Kidney (tissue), 14 donors: ENCODE data around the gene BOK. TPM values are rescaled to one million over a fixed set of nuclear protein-coding genes. Genes with fewer than 3 reads are reported as not detected.
"Not testable (repeated sequence)": the region's sequence is repeated elsewhere in the genome, so short reads cannot be mapped to it uniquely, and the experiment has no call there.

Experiments
- DNase-seq, 5 donors: peaks; one replicate each; pipeline ENCODE4 v3.0.0-alpha.2; 2013 to 2020
- FAIRE-seq: peaks from 2 replicates; lab custom pipeline; 2012; peaks lifted over from hg19 to GRCh38; lab: Jason Lieb, UNC
- H3K27ac ChIP-seq, 2 donors: one replicate each; pipeline ENCODE4 v1.7.0; 2013; ENCODE audit warnings: low read depth in 2 of 2, low read length in 2 of 2, inconsistent platforms in 1 of 2
- H3K27me3 ChIP-seq: one replicate; pipeline ENCODE4 v1.7.1; 2013; ENCODE audit warnings: low read length, inconsistent platforms; ENCODE audit not compliant: control insufficient read depth, insufficient read depth
- H3K36me3 ChIP-seq, 3 donors: one replicate each; pipeline versions ENCODE4 v1.7.0 to v1.7.1; 2013; ENCODE audit warnings: low read length in 3 of 3, control low read depth in 1 of 3, inconsistent platforms in 1 of 3; ENCODE audit not compliant: insufficient read depth in 3 of 3, control insufficient read depth in 2 of 3
- H3K4me1 ChIP-seq, 3 donors: one replicate each; pipeline versions ENCODE4 v1.7.0 to v1.7.1; 2013; ENCODE audit warnings: low read length in 3 of 3, inconsistent platforms in 1 of 3, low read depth in 1 of 3; ENCODE audit not compliant: control insufficient read depth in 2 of 3, insufficient read depth in 2 of 3
- H3K4me3 ChIP-seq, 3 donors: one replicate each; pipeline versions ENCODE4 v1.7.0 to v1.8.1; 2013; ENCODE audit warnings: low read length in 3 of 3, control low read depth in 1 of 3, inconsistent platforms in 1 of 3
- H3K9ac ChIP-seq, 3 donors: one replicate each; pipeline versions ENCODE4 v1.7.0 to v1.7.1; 2013; ENCODE audit warnings: low read length in 3 of 3, control low read depth in 1 of 3, inconsistent platforms in 1 of 3
- H3K9me3 ChIP-seq, 3 donors: one replicate each; pipeline versions ENCODE4 v1.7.0 to v1.7.1; 2013; ENCODE audit warnings: low read length in 3 of 3, control low read depth in 1 of 3, inconsistent platforms in 1 of 3; ENCODE audit not compliant: control insufficient read depth in 2 of 3, insufficient read depth in 1 of 3
- CTCF ChIP-seq: IDR thresholded peaks from 3 replicates; pipeline ENCODE4 v1.5.1; 2012; ENCODE audit warnings: mild to moderate bottlenecking, moderate library complexity, borderline replicate concordance; ENCODE audit not compliant: insufficient read depth; ENCODE audit errors: extremely low read depth
- intact Hi-C: fragments of 100-400 bp; cut with DNase I; formaldehyde crosslinking; loops from one replicate; pipeline ENCODE4 v1.11.1; 2022
- polyA plus RNA-seq: library from polyadenylated mRNA; stranded (reverse); fragments of 350-450 nt; fragmentation: Illumina TruSeq; extraction: RNeasy Lipid Tissue Mini Kit (QIAGEN cat#74804); gene quantifications from one replicate; pipeline ENCODE4 v1.2.3, GENCODE V29; 2014; ENCODE audit warnings: low read depth, low replicate concordance; ENCODE audit not compliant: insufficient read depth
- total RNA-seq: library from RNA; stranded (reverse); fragmentation: NEBNext Ultra II Directional; extraction: Animal tissue kit (Norgen Biotek cat#: 25700); gene quantifications from one replicate; pipeline ENCODE4 v1.2.1, GENCODE V29; 2021
- donor health status: control.
- donor health status: control.
- donor health status: control.
- donor health status: control.
- donor health status: control.
- donor health status: DM: yes; HTN: yes; CAD: no.
- donor health status: Normal renal cell carcinoma (clear cell type).

BOK gene
- total and polyA plus RNA-seq, 2 donors from 2014 or later, result 22.9 to 28.8 TPM

DNA sequence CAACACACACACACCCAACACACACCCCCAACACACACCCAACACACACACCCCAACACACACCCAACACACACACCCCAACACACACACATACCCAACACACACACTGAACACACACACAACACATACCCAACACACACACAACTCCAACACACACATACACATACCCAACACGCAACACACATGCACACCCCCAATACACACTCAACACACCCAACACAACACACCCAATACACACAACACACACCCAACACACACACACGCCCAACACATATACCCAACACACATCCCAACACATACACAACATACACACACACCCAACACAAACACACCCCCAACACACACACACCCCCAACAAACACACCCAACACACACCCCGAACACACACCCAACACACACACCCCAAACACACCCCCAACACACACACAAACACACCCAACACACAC is 42.0 kb upstream of the BOK start:
- H3K27ac ChIP-seq, result no peak overlapping the region
- no peaks in the 10 kb centered on the region for H3K4me1 ChIP-seq
- DNase-seq (no peak), FAIRE-seq (no peak)
- peaks cover 0 to 1% (median 0%) of the 10 kb centered on the region in 3 donors for H3K9me3 ChIP-seq
- no peaks in the 10 kb centered on the region for H3K36me3 ChIP-seq
- no peaks in the 10 kb centered on the region for H3K27me3 ChIP-seq
- H3K9ac ChIP-seq, result no peak overlapping the region
- H3K4me3 ChIP-seq, result no peak overlapping the region
- no peak for TF ChIP-seq CTCF
- intact Hi-C loops, result no loop called here

DNA sequence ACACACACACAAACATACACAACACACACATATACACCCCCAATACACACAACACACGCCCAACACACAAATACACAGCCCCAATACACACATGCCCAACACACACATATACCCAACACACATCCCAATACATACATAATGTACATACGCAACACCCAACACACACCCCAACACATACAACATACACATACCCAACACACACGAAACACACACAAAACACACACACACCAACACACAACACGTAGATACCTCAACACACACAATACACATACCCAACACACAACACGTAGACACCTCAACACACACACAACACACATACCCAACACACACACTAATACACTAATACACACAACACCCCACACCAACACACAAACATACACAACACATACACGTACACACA is 41.2 kb upstream of the BOK start:
- peaks cover 0 to 1% (median 0%) of the 10 kb centered on the region in 3 donors for H3K9me3 ChIP-seq
- H3K27me3 ChIP-seq, result no peaks in the 10 kb centered on the region
- FAIRE-seq, result no peak
- no peak overlapping the region for H3K27ac ChIP-seq
- no peaks in the 10 kb centered on the region for H3K36me3 ChIP-seq
- H3K9ac ChIP-seq, result no peak overlapping the region
- no peaks in the 10 kb centered on the region for H3K4me1 ChIP-seq
- intact Hi-C loops, result no loop called here
- H3K4me3 ChIP-seq, result no peak overlapping the region
- TF ChIP-seq CTCF, result no peak
- no peak for DNase-seq

- no peak for FAIRE-seq
- no peak overlapping the region for H3K27ac ChIP-seq
- no peak for TF ChIP-seq CTCF
- H3K9me3 ChIP-seq, result peaks cover 0 to 1% (median 0%) of the 10 kb centered on the region in 3 donors
- H3K27me3 ChIP-seq, result no peaks in the 10 kb centered on the region
- H3K4me1 ChIP-seq, result no peaks in the 10 kb centered on the region
- DNase-seq, result no peak
- H3K36me3 ChIP-seq, result no peaks in the 10 kb centered on the region
- no peak overlapping the region for H3K4me3 ChIP-seq
- intact Hi-C loops, result no loop called here
- no peak overlapping the region for H3K9ac ChIP-seq
Measured at GRCh38 chr2:241519669-241520068, 38.9 kb upstream of the BOK start.

GRCh38 chr2:241522477-241522876 is 36.1 kb upstream of the BOK start:
- DNase-seq (no peak), FAIRE-seq (no peak)
- no peaks in the 10 kb centered on the region for H3K4me1 ChIP-seq
- H3K36me3 ChIP-seq, result no peaks in the 10 kb centered on the region
- no peaks in the 10 kb centered on the region for H3K27me3 ChIP-seq
- intact Hi-C loops, result no loop called here
- no peaks in the 10 kb centered on the region for H3K9me3 ChIP-seq
- no peak for TF ChIP-seq CTCF
- H3K9ac ChIP-seq, result no peak overlapping the region
- no peak overlapping the region for H3K27ac ChIP-seq
- no peak overlapping the region for H3K4me3 ChIP-seq

GRCh38 chr2:241525818-241526780 is 32.4 kb upstream of the BOK start:
- DNase-seq, H3K9ac ChIP-seq, intact Hi-C loops, FAIRE-seq, H3K4me3 ChIP-seq, H3K36me3 ChIP-seq, H3K27ac ChIP-seq, H3K27me3 ChIP-seq, H3K4me1 ChIP-seq, H3K9me3 ChIP-seq: not testable (repeated sequence)
